Lower leg skin (tissue), 3 donors: ENCODE data around the gene ABI1.

ENCODE experiments used
- CTCF ChIP-seq, 3 donors: fragments of 450-650 bp; IDR thresholded peaks; one replicate each; pipeline ENCODE4 v1.5.1; 2016; ENCODE audit warnings: antibody characterized with exemption in 3 of 3, mild to moderate bottlenecking in 3 of 3, moderate library complexity in 2 of 3
- POLR2A ChIP-seq, 2 donors: fragments of 450-650 bp; IDR thresholded peaks; one replicate each; pipeline ENCODE4 v1.6.1; 2016 to 2017; ENCODE audit warnings: antibody characterized with exemption in 2 of 2, mild to moderate bottlenecking in 1 of 2, moderate library complexity in 1 of 2

- TF ChIP-seq CTCF (IDR thresholded peaks at IDR 0.05) (no peak), POLR2A (IDR thresholded peaks at IDR 0.05) (no peak)
Measured at GRCh38 chr10:26730552-26730951, 130.2 kb downstream of the ABI1 start.
